ENCODE results near the gene LCN15.
"Not testable (repeated sequence)": the region's sequence is repeated elsewhere in the genome, so short reads cannot be mapped to it uniquely, and the experiment has no call there.

LCN15 gene

DNA sequence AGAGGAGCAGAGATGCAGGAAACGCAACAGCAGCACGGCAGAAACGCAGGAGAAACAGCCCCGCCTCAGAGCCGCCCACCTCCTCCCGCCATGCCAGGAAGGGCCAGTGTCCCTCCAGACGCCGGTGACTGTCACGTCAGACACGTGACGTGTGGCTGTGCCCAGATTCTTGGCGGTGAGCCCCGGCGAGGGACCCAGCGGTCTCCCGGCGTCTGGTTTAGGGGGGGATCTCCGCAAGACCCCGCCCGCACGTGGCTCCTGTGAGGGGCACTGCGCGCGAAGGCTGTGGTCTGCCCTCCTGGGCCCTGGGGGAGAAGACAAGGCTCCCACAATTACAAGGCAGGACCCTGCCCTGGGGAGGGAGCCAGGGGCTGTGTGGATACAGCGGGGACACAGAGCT, 3.9 kb downstream of the LCN15 start:
- H3K27me3 ChIP-seq (ENCODE audit: control insufficient read depth, insufficient read depth, low read length), result no peaks in the 10 kb centered on the region
- H3K9me3 ChIP-seq (ENCODE audit: control insufficient read depth, insufficient read depth, low read depth, low read length), result peaks cover 10% of the 10 kb centered on the region
- H3K4me3 ChIP-seq (ENCODE audit: low read depth, low read length), result no peak overlapping the region
- no peak overlapping the region for H3K9ac ChIP-seq (ENCODE audit: low read length)
- H3K4me1 ChIP-seq (ENCODE audit: control insufficient read depth, insufficient read depth, low read length), result peaks cover 33% of the 10 kb centered on the region
- H3K36me3 ChIP-seq (ENCODE audit: control insufficient read depth, insufficient read depth, low read length), result no peaks in the 10 kb centered on the region
- H3K27ac ChIP-seq (ENCODE audit: low read depth, low read length), result no peak overlapping the region

- no peaks in the 10 kb centered on the region for H3K27me3 ChIP-seq (ENCODE audit: control insufficient read depth, insufficient read depth, low read length)
- no peak overlapping the region for H3K4me3 ChIP-seq (ENCODE audit: low read depth, low read length)
- no peak overlapping the region for H3K27ac ChIP-seq (ENCODE audit: low read depth, low read length)
- peaks cover 35% of the 10 kb centered on the region for H3K4me1 ChIP-seq (ENCODE audit: control insufficient read depth, insufficient read depth, low read length)
- no peaks in the 10 kb centered on the region for H3K36me3 ChIP-seq (ENCODE audit: control insufficient read depth, insufficient read depth, low read length)
- peaks cover 11% of the 10 kb centered on the region for H3K9me3 ChIP-seq (ENCODE audit: control insufficient read depth, insufficient read depth, low read depth, low read length)
- H3K9ac ChIP-seq (ENCODE audit: low read length), result no peak overlapping the region
Measured at GRCh38 chr9:136759436-136760325, 4.6 kb downstream of the LCN15 start.

GRCh38 chr9:136759001-136759400, 5.3 kb downstream of the LCN15 start:
- Histone ChIP-seq H3K9ac (ENCODE audit: low read length) (no peak overlapping the region), H3K4me1 (ENCODE audit: control insufficient read depth, insufficient read depth, low read length) (peaks cover 29% of the 10 kb centered on the region), H3K36me3 (ENCODE audit: control insufficient read depth, insufficient read depth, low read length) (no peaks in the 10 kb centered on the region), H3K4me3 (ENCODE audit: low read depth, low read length) (no peak overlapping the region), H3K9me3 (ENCODE audit: control insufficient read depth, insufficient read depth, low read depth, low read length) (peaks cover 11% of the 10 kb centered on the region), H3K27me3 (ENCODE audit: control insufficient read depth, insufficient read depth, low read length) (no peaks in the 10 kb centered on the region), H3K27ac (ENCODE audit: low read depth, low read length) (no peak overlapping the region)

DNA sequence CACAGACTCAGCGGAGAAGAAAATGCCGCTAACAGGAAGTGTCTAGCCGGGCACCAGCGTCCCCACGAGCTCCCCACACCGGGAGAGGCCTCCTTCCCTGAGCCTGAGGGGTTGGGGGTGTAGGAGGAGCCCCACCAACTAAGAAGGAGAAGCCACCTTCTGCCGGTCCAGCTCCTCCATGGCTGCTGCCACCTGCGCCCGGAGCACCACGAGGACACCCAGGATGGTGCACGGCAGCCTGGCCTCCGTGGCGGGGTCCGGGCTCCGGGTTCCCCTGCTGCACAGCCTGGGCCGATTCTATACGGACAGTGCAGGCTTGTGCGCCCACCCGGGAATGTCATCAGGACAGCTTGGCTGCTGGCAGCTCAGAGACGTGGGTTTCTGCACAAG, 6.6 kb downstream of the LCN15 start:
- Histone ChIP-seq H3K27me3 (ENCODE audit: control insufficient read depth, insufficient read depth, low read length) (no peaks in the 10 kb centered on the region), H3K9ac (ENCODE audit: low read length) (no peak overlapping the region), H3K27ac (ENCODE audit: low read depth, low read length) (no peak overlapping the region), H3K4me1 (ENCODE audit: control insufficient read depth, insufficient read depth, low read length) (peaks cover 21% of the 10 kb centered on the region; the same call in 1 of the 2 replicates), H3K4me3 (ENCODE audit: low read depth, low read length) (no peak overlapping the region), H3K36me3 (ENCODE audit: control insufficient read depth, insufficient read depth, low read length) (no peaks in the 10 kb centered on the region), H3K9me3 (ENCODE audit: control insufficient read depth, insufficient read depth, low read depth, low read length) (peaks cover 11% of the 10 kb centered on the region)

DNA sequence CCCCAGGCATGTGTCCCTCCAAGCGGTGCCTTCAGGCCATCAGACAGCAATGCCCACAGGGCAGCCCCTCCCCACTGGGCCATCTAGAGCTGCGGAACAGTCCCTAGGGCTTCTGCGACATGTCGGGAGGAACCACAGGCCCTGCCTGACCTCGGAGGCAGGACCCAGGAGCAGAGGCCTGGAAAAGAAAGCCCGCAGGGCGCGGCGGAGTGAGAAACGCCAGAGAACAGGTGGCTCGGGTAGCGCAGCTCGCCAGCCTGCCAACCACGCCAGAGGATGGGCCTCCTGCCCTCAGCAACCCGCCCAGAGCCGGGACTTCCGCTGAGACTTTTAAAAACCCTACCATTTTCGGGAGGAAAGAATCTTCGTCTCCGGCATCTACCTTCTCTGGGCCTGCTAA, 7.0 kb downstream of the LCN15 start:
- Histone ChIP-seq H3K36me3 (ENCODE audit: control insufficient read depth, insufficient read depth, low read length) (no peaks in the 10 kb centered on the region), H3K4me1 (ENCODE audit: control insufficient read depth, insufficient read depth, low read length) (peaks cover 20% of the 10 kb centered on the region; the same call in 1 of the 2 replicates), H3K27ac (ENCODE audit: low read depth, low read length) (no peak overlapping the region), H3K9ac (ENCODE audit: low read length) (no peak overlapping the region), H3K9me3 (ENCODE audit: control insufficient read depth, insufficient read depth, low read depth, low read length) (peaks cover 13% of the 10 kb centered on the region), H3K4me3 (ENCODE audit: low read depth, low read length) (no peak overlapping the region), H3K27me3 (ENCODE audit: control insufficient read depth, insufficient read depth, low read length) (no peaks in the 10 kb centered on the region)

- Histone ChIP-seq H3K9ac (ENCODE audit: low read length) (no peak overlapping the region), H3K4me3 (ENCODE audit: low read depth, low read length) (no peak overlapping the region), H3K4me1 (ENCODE audit: control insufficient read depth, insufficient read depth, low read length) (peaks cover 17% of the 10 kb centered on the region; the same call in 1 of the 2 replicates)
Measured at GRCh38 chr9:136756836-136757235, 7.5 kb downstream of the LCN15 start.

DNA sequence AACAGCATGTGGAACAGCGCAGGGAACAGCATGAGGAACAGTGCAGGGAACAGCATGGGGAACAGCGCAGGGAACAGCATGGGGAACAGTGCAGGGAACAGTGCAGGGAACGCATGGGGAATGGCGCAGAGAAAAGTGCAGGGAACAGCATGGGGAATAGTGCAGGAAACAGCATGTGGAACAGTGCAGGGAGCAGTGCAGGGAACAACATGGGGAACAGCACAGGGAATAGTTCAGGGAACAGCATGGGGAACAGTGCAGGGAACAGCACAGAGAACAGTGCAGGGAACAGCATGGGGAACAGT, 8.2 kb downstream of the LCN15 start:
- no peak overlapping the region for H3K9ac ChIP-seq (ENCODE audit: low read length)
- H3K27me3 ChIP-seq (ENCODE audit: control insufficient read depth, insufficient read depth, low read length), result no peaks in the 10 kb centered on the region
- H3K9me3 ChIP-seq (ENCODE audit: control insufficient read depth, insufficient read depth, low read depth, low read length), result peaks cover 25% of the 10 kb centered on the region
- no peaks in the 10 kb centered on the region for H3K36me3 ChIP-seq (ENCODE audit: control insufficient read depth, insufficient read depth, low read length)
- H3K27ac ChIP-seq (ENCODE audit: low read depth, low read length), result no peak overlapping the region
- H3K4me1 ChIP-seq (ENCODE audit: control insufficient read depth, insufficient read depth, low read length), result peaks cover 13% of the 10 kb centered on the region; the same call in 1 of the 2 replicates
- no peak overlapping the region for H3K4me3 ChIP-seq (ENCODE audit: low read depth, low read length)

More at GRCh38 chr9:136756836-136757235, 7.5 kb downstream of the LCN15 start:
- no peak overlapping the region for H3K27ac ChIP-seq (ENCODE audit: low read depth, low read length)
- H3K27me3 ChIP-seq (ENCODE audit: control insufficient read depth, insufficient read depth, low read length), result no peaks in the 10 kb centered on the region
- H3K36me3 ChIP-seq (ENCODE audit: control insufficient read depth, insufficient read depth, low read length), result no peaks in the 10 kb centered on the region
- peaks cover 18% of the 10 kb centered on the region for H3K9me3 ChIP-seq (ENCODE audit: control insufficient read depth, insufficient read depth, low read depth, low read length)

- H3K27me3 ChIP-seq (ENCODE audit: control insufficient read depth, insufficient read depth, low read length); H3K9ac ChIP-seq (ENCODE audit: low read length); H3K27ac ChIP-seq (ENCODE audit: low read depth, low read length); H3K4me1 ChIP-seq (ENCODE audit: control insufficient read depth, insufficient read depth, low read length); H3K36me3 ChIP-seq (ENCODE audit: control insufficient read depth, insufficient read depth, low read length); H3K4me3 ChIP-seq (ENCODE audit: low read depth, low read length): not testable (repeated sequence)
- peaks cover 25% of the 10 kb centered on the region for H3K9me3 ChIP-seq (ENCODE audit: control insufficient read depth, insufficient read depth, low read depth, low read length)
Measured at GRCh38 chr9:136755302-136756133, 8.8 kb downstream of the LCN15 start.

DNA sequence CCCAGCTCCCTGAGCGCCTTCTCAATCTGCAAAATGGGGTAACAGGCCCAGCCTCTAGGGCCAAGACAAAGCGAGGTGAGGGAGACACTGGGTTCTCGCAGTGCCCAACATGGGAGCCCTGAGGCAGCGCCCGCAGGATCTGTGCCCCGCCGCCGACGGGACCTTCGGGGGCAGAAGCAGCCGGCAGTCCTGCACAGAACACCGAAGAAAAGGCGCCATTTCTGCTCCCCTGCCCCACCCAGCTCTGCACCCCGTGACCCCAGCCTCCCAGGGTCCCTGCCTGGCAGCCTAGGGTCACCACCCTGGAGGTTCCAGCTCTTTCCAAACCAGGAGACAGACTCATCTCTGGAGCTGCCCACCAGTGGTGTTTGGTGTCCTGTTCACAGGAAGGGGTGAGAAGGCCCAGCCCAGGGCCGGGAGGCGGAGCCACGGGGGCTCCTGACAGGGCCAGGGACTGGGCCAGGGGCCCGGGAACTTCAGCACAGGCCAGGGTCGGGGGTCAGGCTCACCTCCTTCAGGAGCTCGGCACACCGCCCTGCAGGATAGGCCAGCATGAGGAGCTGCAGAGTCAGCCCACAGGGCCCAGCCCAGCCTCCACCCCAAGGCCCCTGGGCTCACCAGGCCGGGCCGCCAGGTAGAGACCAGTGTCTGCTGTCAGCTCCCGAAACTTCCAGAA, 9.6 kb downstream of the LCN15 start:
- H3K27ac ChIP-seq (ENCODE audit: low read depth, low read length), result no peak overlapping the region

GRCh38 chr9:136754059-136754572, 10.2 kb downstream of the LCN15 start:
- peaks cover 25% of the 10 kb centered on the region for H3K9me3 ChIP-seq (ENCODE audit: control insufficient read depth, insufficient read depth, low read depth, low read length)
- no peaks in the 10 kb centered on the region for H3K36me3 ChIP-seq (ENCODE audit: control insufficient read depth, insufficient read depth, low read length)
- peaks cover 3% of the 10 kb centered on the region; the same call in 1 of the 2 replicates for H3K4me1 ChIP-seq (ENCODE audit: control insufficient read depth, insufficient read depth, low read length)
- no peaks in the 10 kb centered on the region for H3K27me3 ChIP-seq (ENCODE audit: control insufficient read depth, insufficient read depth, low read length)
- no peak overlapping the region for H3K9ac ChIP-seq (ENCODE audit: low read length)
- H3K4me3 ChIP-seq (ENCODE audit: low read depth, low read length), result no peak overlapping the region
- no peak overlapping the region for H3K27ac ChIP-seq (ENCODE audit: low read depth, low read length)

More for the DNA sequence above, 9.6 kb downstream of the LCN15 start:
- no peaks in the 10 kb centered on the region for H3K36me3 ChIP-seq (ENCODE audit: control insufficient read depth, insufficient read depth, low read length)
- no peaks in the 10 kb centered on the region for H3K27me3 ChIP-seq (ENCODE audit: control insufficient read depth, insufficient read depth, low read length)
- no peak overlapping the region for H3K4me3 ChIP-seq (ENCODE audit: low read depth, low read length)
- H3K4me1 ChIP-seq (ENCODE audit: control insufficient read depth, insufficient read depth, low read length), result peaks cover 3% of the 10 kb centered on the region; the same call in 1 of the 2 replicates
- H3K9ac ChIP-seq (ENCODE audit: low read length), result no peak overlapping the region
- H3K9me3 ChIP-seq (ENCODE audit: control insufficient read depth, insufficient read depth, low read depth, low read length), result peaks cover 25% of the 10 kb centered on the region
